ACC112 (cell line): ENCODE measurements around the gene RPS6KA4.

Experiments
- H2AFZ ChIP-seq: fragments of 200-600 bp; sonication (generic); one replicate; pipeline ENCODE4 v1.6.0; 2017; ENCODE audit warnings: antibody characterized with exemption, low read length; ENCODE audit not compliant: unreplicated experiment
- H3K27ac ChIP-seq: fragments of 200-600 bp; sonication (generic); 2 replicates; pipeline ENCODE4 v1.5.1; 2014; ENCODE audit warnings: low read depth, mild to moderate bottlenecking, antibody characterized with exemption, low read length, moderate library complexity
- H3K27me3 ChIP-seq: fragments of 200-600 bp; sonication (generic); 2 replicates; pipeline ENCODE4 v1.6.1; 2014; ENCODE audit warnings: mild to moderate bottlenecking, antibody characterized with exemption, low read length, moderate library complexity, mixed read lengths; ENCODE audit not compliant: insufficient read depth
- H3K36me3 ChIP-seq: fragments of 200-600 bp; sonication (generic); 2 replicates; pipeline ENCODE4 v1.6.1; 2016; ENCODE audit warnings: mild to moderate bottlenecking, antibody characterized with exemption, low read length, moderate library complexity, mixed read lengths; ENCODE audit not compliant: insufficient read depth
- H3K4me1 ChIP-seq: fragments of 200-600 bp; sonication (generic); one replicate; pipeline ENCODE4 v1.6.1; 2016; ENCODE audit warnings: low read length, mixed read lengths; ENCODE audit not compliant: insufficient read depth, unreplicated experiment, control insufficient read depth
- H3K4me3 ChIP-seq: fragments of 200-600 bp; sonication (generic); 2 replicates; pipeline ENCODE4 v1.5.1; 2014; ENCODE audit warnings: mild to moderate bottlenecking, low read depth, low read length
- H3K79me2 ChIP-seq: fragments of 200-600 bp; sonication (generic); one replicate; pipeline ENCODE4 v1.6.0; 2016; ENCODE audit warnings: low read length; ENCODE audit not compliant: control insufficient read depth, unreplicated experiment, insufficient read depth

Gene RPS6KA4

GRCh38 chr11:64340671-64341335 lies 18.2 kb upstream of the RPS6KA4 start:
- H3K4me3 ChIP-seq: no peak overlapping the region
- no peaks in the 10 kb centered on the region for H3K27me3 ChIP-seq
- no peaks in the 10 kb centered on the region for H3K79me2 ChIP-seq
- no peaks in the 10 kb centered on the region for H3K36me3 ChIP-seq
- H3K4me1 ChIP-seq: no peaks in the 10 kb centered on the region
- no peak overlapping the region for H2AFZ ChIP-seq
- no peak overlapping the region for H3K27ac ChIP-seq

GRCh38 chr11:64341429-64341828 lies 17.5 kb upstream of the RPS6KA4 start:
- Histone ChIP-seq H3K36me3 (no peaks in the 10 kb centered on the region), H3K27me3 (no peaks in the 10 kb centered on the region), H3K27ac (no peak overlapping the region), H3K4me3 (no peak overlapping the region), H3K79me2 (no peaks in the 10 kb centered on the region), H2AFZ (no peak overlapping the region), H3K4me1 (no peaks in the 10 kb centered on the region)

- H3K36me3 ChIP-seq: no peaks in the 10 kb centered on the region
- H3K27me3 ChIP-seq: no peaks in the 10 kb centered on the region
- peak overlapping the region; percentile 22; the same call in 1 of the 2 replicates for H3K4me3 ChIP-seq
- H2AFZ ChIP-seq: peak overlapping the region; percentile 67
- H3K4me1 ChIP-seq: no peaks in the 10 kb centered on the region
- H3K27ac ChIP-seq: no peak overlapping the region
- H3K79me2 ChIP-seq: no peaks in the 10 kb centered on the region
Measured at GRCh38 chr11:64341851-64342791, 16.8 kb upstream of the RPS6KA4 start.

GRCh38 chr11:64342869-64343745 lies 15.9 kb upstream of the RPS6KA4 start:
- Histone ChIP-seq H3K27me3 (no peaks in the 10 kb centered on the region), H3K36me3 (no peaks in the 10 kb centered on the region), H3K4me1 (no peaks in the 10 kb centered on the region), H2AFZ (no peak overlapping the region), H3K79me2 (no peaks in the 10 kb centered on the region), H3K4me3 (no peak overlapping the region), H3K27ac (no peak overlapping the region)

GRCh38 chr11:64343767-64344559 lies 15.0 kb upstream of the RPS6KA4 start:
- no peaks in the 10 kb centered on the region for H3K36me3 ChIP-seq
- no peak overlapping the region for H3K4me3 ChIP-seq
- no peaks in the 10 kb centered on the region for H3K4me1 ChIP-seq
- no peak overlapping the region for H3K27ac ChIP-seq
- no peaks in the 10 kb centered on the region for H3K79me2 ChIP-seq
- no peaks in the 10 kb centered on the region for H3K27me3 ChIP-seq
- no peak overlapping the region for H2AFZ ChIP-seq

- no peaks in the 10 kb centered on the region for H3K79me2 ChIP-seq
- no peaks in the 10 kb centered on the region for H3K36me3 ChIP-seq
- no peak overlapping the region for H2AFZ ChIP-seq
- H3K4me3 ChIP-seq: no peak overlapping the region
- H3K27ac ChIP-seq: no peak overlapping the region
- no peaks in the 10 kb centered on the region for H3K27me3 ChIP-seq
- no peaks in the 10 kb centered on the region for H3K4me1 ChIP-seq
Measured at GRCh38 chr11:64344787-64345186, 14.2 kb upstream of the RPS6KA4 start.

GRCh38 chr11:64347193-64347867 lies 11.6 kb upstream of the RPS6KA4 start:
- H2AFZ ChIP-seq: no peak overlapping the region

GRCh38 chr11:64348383-64349024 lies 10.5 kb upstream of the RPS6KA4 start:
- H3K79me2 ChIP-seq: no peaks in the 10 kb centered on the region
- H3K4me3 ChIP-seq: no peak overlapping the region
- no peaks in the 10 kb centered on the region for H3K36me3 ChIP-seq
- H3K4me1 ChIP-seq: no peaks in the 10 kb centered on the region
- no peak overlapping the region for H2AFZ ChIP-seq
- H3K27me3 ChIP-seq: no peaks in the 10 kb centered on the region
- no peak overlapping the region for H3K27ac ChIP-seq

More at GRCh38 chr11:64347193-64347867, 11.6 kb upstream of the RPS6KA4 start:
- Histone ChIP-seq H3K27me3 (no peaks in the 10 kb centered on the region), H3K4me1 (no peaks in the 10 kb centered on the region), H3K79me2 (no peaks in the 10 kb centered on the region), H3K4me3 (no peak overlapping the region), H3K27ac (no peak overlapping the region), H3K36me3 (no peaks in the 10 kb centered on the region)

GRCh38 chr11:64349025-64349387 lies 10.0 kb upstream of the RPS6KA4 start:
- Histone ChIP-seq H3K27me3 (no peaks in the 10 kb centered on the region), H3K4me1 (no peaks in the 10 kb centered on the region), H3K4me3 (no peak overlapping the region), H2AFZ (no peak overlapping the region), H3K79me2 (no peaks in the 10 kb centered on the region), H3K36me3 (no peaks in the 10 kb centered on the region), H3K27ac (no peak overlapping the region)
